ENCODE results near the gene WDR35. TPM values are rescaled to one million over a fixed set of nuclear protein-coding genes. Genes with fewer than 3 reads are reported as not detected.

WDR35 gene
- total and polyA plus RNA-seq, 2 donors (not counting 3 experiments of a cell fraction or from before 2014, with no cell fraction given): 3.6 to 8.0 TPM

DNA sequence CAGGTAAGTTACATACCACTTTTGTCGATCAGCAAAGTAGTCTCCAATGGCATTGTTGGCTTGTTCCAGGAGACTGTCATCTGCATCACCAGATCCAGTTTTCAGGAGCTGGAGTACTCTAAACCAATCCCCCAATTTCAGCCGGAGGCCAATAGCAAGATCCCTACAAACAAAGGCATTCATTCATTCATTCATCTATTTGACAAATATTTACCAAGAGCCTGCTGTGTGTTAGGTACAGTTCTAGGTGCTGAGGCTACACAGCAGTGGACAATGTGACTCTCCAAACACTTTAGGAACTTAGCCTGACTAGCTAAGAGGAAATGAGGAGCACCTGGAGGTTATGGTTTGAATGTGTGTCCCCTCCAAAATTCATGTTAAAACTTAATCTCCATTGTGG is 53.7 kb downstream of the WDR35 start:
- intact Hi-C loops (cut with micrococcal nuclease) (no loop called here), dilution Hi-C loops (cut with MboI; ENCODE audit: extremely low pct_ligation_motif_present, low sequenced_read_pairs) (no loop called here)
- no peak overlapping the region for H3K4me2 ChIP-seq (ENCODE audit: insufficient read depth, low read length)
- no peak for DNase-seq (ENCODE audit: low read depth, low spot score)
- peaks cover 26% of the 10 kb centered on the region for H3K4me1 ChIP-seq (ENCODE audit: control insufficient read depth, extremely low read depth, insufficient read depth, low read length)
- H3K4me3 ChIP-seq (replicated peaks in 1 of 3; ENCODE audit: insufficient read depth in 1 of 3, low read depth in 1 of 3, low read length in 3 of 3): no peak overlapping the region
- no peaks in the 10 kb centered on the region for H3K9me3 ChIP-seq (replicated peaks; ENCODE audit: control insufficient read depth, insufficient read depth, low read length)
- peaks cover 0 to 7% of the 10 kb centered on the region in 2 experiments for H3K36me3 ChIP-seq (ENCODE audit: control insufficient read depth in 2 of 2, extremely low read depth in 1 of 2, insufficient read depth in 2 of 2, low read length in 2 of 2)
- FAIRE-seq: no peak
- CTCF ChIA-PET: interaction anchor here (1.3 to 1.6 kb wide), 3 partner anchors 9 to 79 kb away, joined by 3 to 7 read pairs (median 4); no protein-coding TSS in a partner anchor
- H2AFZ ChIP-seq (ENCODE audit: low read depth, low read length): no peak overlapping the region
- no peaks in the 10 kb centered on the region for H3K27me3 ChIP-seq (ENCODE audit: control insufficient read depth in 2 of 2, insufficient read depth in 2 of 2, low read length in 2 of 2)
- TF ChIP-seq MYC (IDR thresholded peaks at IDR 0.05; ENCODE audit: low read depth, low read length) (no peak), JUN (IDR thresholded peaks at IDR 0.05; ENCODE audit: borderline replicate concordance, insufficient read depth, insufficient read length, low read depth) (no peak), FOS (IDR thresholded peaks at IDR 0.05; ENCODE audit: borderline replicate concordance, insufficient read depth, low read length) (no peak), POLR2AphosphoS5 (IDR thresholded peaks at IDR 0.05; ENCODE audit: insufficient read depth, low read depth, low read length) (no peak), EZH2 (IDR thresholded peaks at IDR 0.05; ENCODE audit: borderline replicate concordance, low read depth, low read length, severe bottlenecking) (no peak), GATA2 (IDR thresholded peaks at IDR 0.05; ENCODE audit: insufficient read depth, insufficient read length, low read depth, low read length) (no peak), POLR2A (IDR thresholded peaks at IDR 0.05; ENCODE audit: low read depth, low read length) (no peak)
- TF ChIP-seq, protein P1, sequence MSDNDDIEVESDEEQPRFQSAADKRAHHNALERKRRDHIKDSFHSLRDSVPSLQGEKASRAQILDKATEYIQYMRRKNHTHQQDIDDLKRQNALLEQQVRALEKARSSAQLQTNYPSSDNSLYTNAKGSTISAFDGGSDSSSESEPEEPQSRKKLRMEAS (IDR thresholded peaks at IDR 0.05; ENCODE audit: insufficient read depth, insufficient read length): no peak
- TF ChIP-seq, protein P2, sequence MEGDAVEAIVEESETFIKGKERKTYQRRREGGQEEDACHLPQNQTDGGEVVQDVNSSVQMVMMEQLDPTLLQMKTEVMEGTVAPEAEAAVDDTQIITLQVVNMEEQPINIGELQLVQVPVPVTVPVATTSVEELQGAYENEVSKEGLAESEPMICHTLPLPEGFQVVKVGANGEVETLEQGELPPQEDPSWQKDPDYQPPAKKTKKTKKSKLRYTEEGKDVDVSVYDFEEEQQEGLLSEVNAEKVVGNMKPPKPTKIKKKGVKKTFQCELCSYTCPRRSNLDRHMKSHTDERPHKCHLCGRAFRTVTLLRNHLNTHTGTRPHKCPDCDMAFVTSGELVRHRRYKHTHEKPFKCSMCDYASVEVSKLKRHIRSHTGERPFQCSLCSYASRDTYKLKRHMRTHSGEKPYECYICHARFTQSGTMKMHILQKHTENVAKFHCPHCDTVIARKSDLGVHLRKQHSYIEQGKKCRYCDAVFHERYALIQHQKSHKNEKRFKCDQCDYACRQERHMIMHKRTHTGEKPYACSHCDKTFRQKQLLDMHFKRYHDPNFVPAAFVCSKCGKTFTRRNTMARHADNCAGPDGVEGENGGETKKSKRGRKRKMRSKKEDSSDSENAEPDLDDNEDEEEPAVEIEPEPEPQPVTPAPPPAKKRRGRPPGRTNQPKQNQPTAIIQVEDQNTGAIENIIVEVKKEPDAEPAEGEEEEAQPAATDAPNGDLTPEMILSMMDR (IDR thresholded peaks at IDR 0.05; ENCODE audit: extremely low read depth in 1 of 2, insufficient read depth in 1 of 2, low read depth in 1 of 2, low read length in 2 of 2): no peak
- H3K9ac ChIP-seq (replicated peaks; ENCODE audit: extremely low read depth, insufficient read depth, low read length): no peak overlapping the region
- H3K9me1 ChIP-seq (replicated peaks; ENCODE audit: control insufficient read depth, extremely low read depth, insufficient read depth, low read length): no peaks in the 10 kb centered on the region
- H4K20me1 ChIP-seq (replicated peaks; ENCODE audit: control insufficient read depth, extremely low read depth, insufficient read depth, low read length): no peaks in the 10 kb centered on the region
- no peaks in the 10 kb centered on the region for H3K79me2 ChIP-seq (ENCODE audit: control insufficient read depth, insufficient read depth, low read length)
- BruUV-seq (replicated peaks): no TSS peak
- H3K27ac ChIP-seq (ENCODE audit: insufficient read depth, low read depth, low read length): no peak overlapping the region
- POLR2A ChIA-PET: no interaction called here
